ENCODE measurements around the gene NRXN3. TPM values are rescaled to one million over a fixed set of nuclear protein-coding genes. Genes with fewer than 3 reads are reported as not detected.

Gene NRXN3
- total RNA-seq, 1 donor from 2014 or later: 18.0 TPM

DNA sequence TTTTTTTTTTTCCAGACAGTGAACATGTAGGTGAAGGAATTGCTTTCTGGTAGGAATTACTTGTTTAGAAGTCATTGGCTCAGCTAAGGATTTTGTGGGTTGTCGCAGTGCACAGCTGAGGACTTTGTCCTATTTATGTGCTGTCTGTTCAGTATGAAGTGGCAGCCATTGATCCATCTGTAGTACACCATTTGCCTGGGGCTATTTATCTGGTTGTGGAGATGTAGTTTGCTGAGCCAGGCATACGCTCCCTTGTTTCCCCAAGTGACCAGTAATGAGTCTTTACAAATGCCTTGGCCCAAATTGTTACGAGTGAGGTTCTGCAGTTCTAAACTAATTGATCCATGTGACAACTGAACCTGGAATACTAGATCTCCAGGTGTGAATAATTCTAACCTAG lies 140.1 kb downstream of the NRXN3 start:
- Histone ChIP-seq H4K20me1 (ENCODE audit: insufficient read depth, low read length) (no peaks in the 10 kb centered on the region), H3K27ac (ENCODE audit: low read depth, low read length) (no peak overlapping the region), H2AFZ (ENCODE audit: low read depth, low read length) (no peak overlapping the region), H3K79me2 (ENCODE audit: insufficient read depth, low read length) (no peaks in the 10 kb centered on the region), H3K4me1 (ENCODE audit: insufficient read depth, low read length) (no peaks in the 10 kb centered on the region), H3K27me3 (ENCODE audit: insufficient read depth, low read length) (no peaks in the 10 kb centered on the region), H3K9me3 (ENCODE audit: insufficient read depth, low read depth, low read length) (no peaks in the 10 kb centered on the region), H3K4me2 (ENCODE audit: low read length) (no peak overlapping the region), H3K36me3 (ENCODE audit: insufficient read depth, low read length) (no peaks in the 10 kb centered on the region), H3K4me3 (ENCODE audit: insufficient read depth, low read depth, low read length) (no peak overlapping the region), H3K9ac (ENCODE audit: low read length) (no peak overlapping the region)
- H3K36me3 Mint-ChIP-seq (ENCODE audit: low read depth, unreplicated experiment): no peaks in the 10 kb centered on the region
- H3K4me1 Mint-ChIP-seq (ENCODE audit: low read depth, unreplicated experiment): no peaks in the 10 kb centered on the region
- H3K27ac Mint-ChIP-seq (ENCODE audit: unreplicated experiment): no peak overlapping the region
- FAIRE-seq (no peak), DNase-seq (ENCODE audit: low read depth) (no peak)
- no peaks in the 10 kb centered on the region for H3K9me3 Mint-ChIP-seq (ENCODE audit: unreplicated experiment)
- no peak overlapping the region for H3K4me3 Mint-ChIP-seq (ENCODE audit: unreplicated experiment)
- no peaks in the 10 kb centered on the region for H3K27me3 Mint-ChIP-seq (ENCODE audit: low read depth, unreplicated experiment)
- no peak for TF ChIP-seq EZH2 (IDR thresholded peaks at IDR 0.05; ENCODE audit: insufficient read depth, low read length)
- TF ChIP-seq, protein P1, sequence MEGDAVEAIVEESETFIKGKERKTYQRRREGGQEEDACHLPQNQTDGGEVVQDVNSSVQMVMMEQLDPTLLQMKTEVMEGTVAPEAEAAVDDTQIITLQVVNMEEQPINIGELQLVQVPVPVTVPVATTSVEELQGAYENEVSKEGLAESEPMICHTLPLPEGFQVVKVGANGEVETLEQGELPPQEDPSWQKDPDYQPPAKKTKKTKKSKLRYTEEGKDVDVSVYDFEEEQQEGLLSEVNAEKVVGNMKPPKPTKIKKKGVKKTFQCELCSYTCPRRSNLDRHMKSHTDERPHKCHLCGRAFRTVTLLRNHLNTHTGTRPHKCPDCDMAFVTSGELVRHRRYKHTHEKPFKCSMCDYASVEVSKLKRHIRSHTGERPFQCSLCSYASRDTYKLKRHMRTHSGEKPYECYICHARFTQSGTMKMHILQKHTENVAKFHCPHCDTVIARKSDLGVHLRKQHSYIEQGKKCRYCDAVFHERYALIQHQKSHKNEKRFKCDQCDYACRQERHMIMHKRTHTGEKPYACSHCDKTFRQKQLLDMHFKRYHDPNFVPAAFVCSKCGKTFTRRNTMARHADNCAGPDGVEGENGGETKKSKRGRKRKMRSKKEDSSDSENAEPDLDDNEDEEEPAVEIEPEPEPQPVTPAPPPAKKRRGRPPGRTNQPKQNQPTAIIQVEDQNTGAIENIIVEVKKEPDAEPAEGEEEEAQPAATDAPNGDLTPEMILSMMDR (IDR thresholded peaks at IDR 0.05; ENCODE audit: insufficient read depth, low read depth, low read length): no peak

DNA sequence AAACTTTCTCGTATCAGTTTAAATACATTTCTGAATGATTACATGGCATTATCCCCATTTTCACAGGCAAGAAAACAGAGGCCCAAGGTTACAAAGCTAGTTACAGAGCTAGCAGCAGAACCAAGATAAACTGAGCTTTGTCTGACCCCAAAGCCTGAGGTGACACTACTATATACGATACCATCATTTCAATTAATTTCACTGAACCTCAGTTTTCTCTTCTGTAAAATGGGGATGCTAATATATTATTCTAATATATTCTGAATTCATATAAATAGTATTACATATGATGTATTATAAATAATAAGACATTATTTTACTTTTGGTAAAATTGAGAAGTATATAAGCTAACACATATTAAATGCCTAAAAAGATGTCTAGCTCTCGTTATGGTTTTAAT lies 143.3 kb downstream of the NRXN3 start:
- FAIRE-seq (no peak), DNase-seq (ENCODE audit: low read depth) (no peak)
- no peak overlapping the region for H3K4me2 ChIP-seq (ENCODE audit: low read length)
- H3K27ac Mint-ChIP-seq (ENCODE audit: unreplicated experiment): no peak overlapping the region
- H3K4me3 ChIP-seq (ENCODE audit: insufficient read depth, low read depth, low read length): no peak overlapping the region
- H3K27me3 ChIP-seq (ENCODE audit: insufficient read depth, low read length): no peaks in the 10 kb centered on the region
- H3K9me3 Mint-ChIP-seq (ENCODE audit: unreplicated experiment): no peaks in the 10 kb centered on the region
- H2AFZ ChIP-seq (ENCODE audit: low read depth, low read length): no peak overlapping the region
- TF ChIP-seq, protein P1 (IDR thresholded peaks at IDR 0.05; ENCODE audit: insufficient read depth, low read depth, low read length): no peak
- no peak for TF ChIP-seq EZH2 (IDR thresholded peaks at IDR 0.05; ENCODE audit: insufficient read depth, low read length)
- peaks cover 3% of the 10 kb centered on the region for H3K27me3 Mint-ChIP-seq (ENCODE audit: low read depth, unreplicated experiment)
- H3K36me3 Mint-ChIP-seq (ENCODE audit: low read depth, unreplicated experiment): no peaks in the 10 kb centered on the region
- no peak overlapping the region for H3K9ac ChIP-seq (ENCODE audit: low read length)
- no peaks in the 10 kb centered on the region for H3K9me3 ChIP-seq (ENCODE audit: insufficient read depth, low read depth, low read length)
- no peaks in the 10 kb centered on the region for H3K36me3 ChIP-seq (ENCODE audit: insufficient read depth, low read length)
- no peaks in the 10 kb centered on the region for H3K4me1 ChIP-seq (ENCODE audit: insufficient read depth, low read length)
- H3K27ac ChIP-seq (ENCODE audit: low read depth, low read length): no peak overlapping the region
- no peaks in the 10 kb centered on the region for H3K79me2 ChIP-seq (ENCODE audit: insufficient read depth, low read length)
- H3K4me1 Mint-ChIP-seq (ENCODE audit: low read depth, unreplicated experiment): no peaks in the 10 kb centered on the region
- no peaks in the 10 kb centered on the region for H4K20me1 ChIP-seq (ENCODE audit: insufficient read depth, low read length)
- no peak overlapping the region for H3K4me3 Mint-ChIP-seq (ENCODE audit: unreplicated experiment)

DNA sequence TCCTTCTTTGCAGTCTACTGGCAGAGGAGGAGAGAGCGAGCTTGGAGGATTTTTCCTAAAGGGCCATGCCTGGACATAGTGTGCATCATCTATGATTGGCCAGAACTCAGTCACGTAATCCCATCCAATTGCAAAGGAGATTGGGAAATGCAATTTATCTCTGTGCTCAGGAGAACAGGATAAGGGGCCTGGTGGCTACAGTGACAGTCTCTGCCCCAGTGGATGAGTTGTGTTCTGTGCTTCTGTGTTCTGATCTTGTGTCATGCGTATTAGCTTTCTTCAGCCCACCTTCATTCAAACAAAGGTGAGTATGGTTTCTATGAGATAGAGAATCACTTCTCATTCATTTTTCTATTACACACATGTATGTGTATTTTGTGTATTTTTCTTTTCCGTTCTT lies 144.3 kb downstream of the NRXN3 start:
- Histone ChIP-seq H3K9ac (ENCODE audit: low read length) (no peak overlapping the region), H3K36me3 (ENCODE audit: insufficient read depth, low read length) (no peaks in the 10 kb centered on the region), H3K27me3 (ENCODE audit: insufficient read depth, low read length) (no peaks in the 10 kb centered on the region), H2AFZ (ENCODE audit: low read depth, low read length) (no peak overlapping the region), H3K4me1 (ENCODE audit: insufficient read depth, low read length) (no peaks in the 10 kb centered on the region), H3K27ac (ENCODE audit: low read depth, low read length) (no peak overlapping the region), H4K20me1 (ENCODE audit: insufficient read depth, low read length) (no peaks in the 10 kb centered on the region), H3K4me3 (ENCODE audit: insufficient read depth, low read depth, low read length) (no peak overlapping the region), H3K9me3 (ENCODE audit: insufficient read depth, low read depth, low read length) (no peaks in the 10 kb centered on the region), H3K4me2 (ENCODE audit: low read length) (no peak overlapping the region), H3K79me2 (ENCODE audit: insufficient read depth, low read length) (no peaks in the 10 kb centered on the region)
- Mint-ChIP-seq H3K27me3 (ENCODE audit: low read depth, unreplicated experiment) (peaks cover 3% of the 10 kb centered on the region), H3K4me1 (ENCODE audit: low read depth, unreplicated experiment) (no peaks in the 10 kb centered on the region), H3K9me3 (ENCODE audit: unreplicated experiment) (no peaks in the 10 kb centered on the region), H3K4me3 (ENCODE audit: unreplicated experiment) (no peak overlapping the region), H3K36me3 (ENCODE audit: low read depth, unreplicated experiment) (no peaks in the 10 kb centered on the region), H3K27ac (ENCODE audit: unreplicated experiment) (no peak overlapping the region)
- no peak for DNase-seq (ENCODE audit: low read depth)
- no peak for TF ChIP-seq EZH2 (IDR thresholded peaks at IDR 0.05; ENCODE audit: insufficient read depth, low read length)
- TF ChIP-seq, protein P1 (IDR thresholded peaks at IDR 0.05; ENCODE audit: insufficient read depth, low read depth, low read length): no peak
- no peak for FAIRE-seq

Measured in astrocyte (in vitro differentiated cells and primary cell).